ENCODE results near the gene MAP7. TPM values are rescaled to one million over a fixed set of nuclear protein-coding genes. Genes with fewer than 3 reads are reported as not detected.

The MAP7 gene
- total RNA-seq, 2 donors from 2014 or later = 5.1 to 6.9 TPM

DNA sequence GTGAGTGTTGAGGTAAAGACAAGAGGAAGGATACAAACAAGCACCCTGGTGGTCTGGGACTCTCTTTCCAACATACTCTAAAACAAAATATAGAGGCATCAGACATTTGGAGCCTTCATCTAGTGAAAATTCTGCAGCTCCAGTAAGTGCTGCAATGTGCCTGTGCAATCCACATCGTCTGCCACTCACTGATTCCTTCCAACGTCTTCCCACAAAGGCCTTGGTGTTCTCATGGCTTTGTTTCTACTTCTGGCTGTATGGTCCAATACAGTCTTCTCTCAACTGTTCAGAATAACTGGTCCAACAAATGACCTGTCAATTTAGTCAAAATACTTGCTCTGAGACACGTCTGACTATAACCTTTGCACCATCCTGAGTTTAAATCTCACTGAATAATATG is 125.8 kb downstream of the MAP7 start:
- ATAC-seq (ENCODE audit: insufficient number of reproducible peaks, low FRiP score, low read depth) (no peak), DNase-seq (ENCODE audit: low spot score) (no peak)
- H3K36me3 ChIP-seq = no peaks in the 10 kb centered on the region
- H3K4me1 ChIP-seq (ENCODE audit: control insufficient read depth in 1 of 2, low read depth in 2 of 2) = no peaks in the 10 kb centered on the region
- H3K27ac ChIP-seq = no peak overlapping the region
- TF ChIP-seq, protein P1, sequence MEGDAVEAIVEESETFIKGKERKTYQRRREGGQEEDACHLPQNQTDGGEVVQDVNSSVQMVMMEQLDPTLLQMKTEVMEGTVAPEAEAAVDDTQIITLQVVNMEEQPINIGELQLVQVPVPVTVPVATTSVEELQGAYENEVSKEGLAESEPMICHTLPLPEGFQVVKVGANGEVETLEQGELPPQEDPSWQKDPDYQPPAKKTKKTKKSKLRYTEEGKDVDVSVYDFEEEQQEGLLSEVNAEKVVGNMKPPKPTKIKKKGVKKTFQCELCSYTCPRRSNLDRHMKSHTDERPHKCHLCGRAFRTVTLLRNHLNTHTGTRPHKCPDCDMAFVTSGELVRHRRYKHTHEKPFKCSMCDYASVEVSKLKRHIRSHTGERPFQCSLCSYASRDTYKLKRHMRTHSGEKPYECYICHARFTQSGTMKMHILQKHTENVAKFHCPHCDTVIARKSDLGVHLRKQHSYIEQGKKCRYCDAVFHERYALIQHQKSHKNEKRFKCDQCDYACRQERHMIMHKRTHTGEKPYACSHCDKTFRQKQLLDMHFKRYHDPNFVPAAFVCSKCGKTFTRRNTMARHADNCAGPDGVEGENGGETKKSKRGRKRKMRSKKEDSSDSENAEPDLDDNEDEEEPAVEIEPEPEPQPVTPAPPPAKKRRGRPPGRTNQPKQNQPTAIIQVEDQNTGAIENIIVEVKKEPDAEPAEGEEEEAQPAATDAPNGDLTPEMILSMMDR (IDR thresholded peaks at IDR 0.05) = no peak
- no peaks in the 10 kb centered on the region for H3K9me3 ChIP-seq
- no peaks in the 10 kb centered on the region for H3K27me3 ChIP-seq (replicated peaks; ENCODE audit: insufficient read depth)
- no peak overlapping the region for H3K4me3 ChIP-seq

DNA sequence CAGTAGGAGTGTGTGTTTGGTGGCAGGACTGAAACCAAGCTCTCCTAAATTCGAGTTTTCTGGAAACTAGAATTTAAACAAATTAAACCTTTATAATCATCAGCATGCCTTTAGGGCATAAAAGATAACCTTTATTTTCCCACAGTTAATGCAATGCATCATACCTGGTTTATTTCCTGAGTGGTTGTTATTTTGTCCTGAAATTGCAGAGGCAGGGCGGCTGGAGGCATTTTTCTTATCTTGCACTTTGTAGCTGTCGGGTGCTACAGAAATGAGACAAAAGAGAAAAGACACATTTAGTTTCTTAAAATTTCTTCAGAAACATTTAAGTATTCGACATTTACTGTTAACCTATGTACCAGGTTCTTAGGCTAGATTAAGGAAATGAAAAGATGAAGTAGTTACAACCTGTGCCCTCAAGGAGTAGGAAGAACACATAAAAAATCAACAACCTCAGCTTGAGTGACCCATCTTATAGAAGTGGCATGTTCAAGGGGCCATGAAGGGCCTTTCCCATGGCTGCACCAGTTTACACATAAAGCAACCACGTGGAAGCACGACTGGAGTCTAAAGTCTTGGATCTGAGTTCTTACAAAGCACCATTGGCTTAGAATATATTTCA is 128.6 kb downstream of the MAP7 start:
- Histone ChIP-seq H3K4me1 (ENCODE audit: control insufficient read depth in 1 of 2, low read depth in 2 of 2) (no peaks in the 10 kb centered on the region), H3K27me3 (replicated peaks; ENCODE audit: insufficient read depth) (no peaks in the 10 kb centered on the region), H3K36me3 (no peaks in the 10 kb centered on the region), H3K4me3 (no peak overlapping the region), H3K27ac (no peak overlapping the region), H3K9me3 (no peaks in the 10 kb centered on the region)
- no peak for ATAC-seq (ENCODE audit: insufficient number of reproducible peaks, low FRiP score, low read depth)
- no peak for DNase-seq (ENCODE audit: low spot score)
- TF ChIP-seq, protein P1 (IDR thresholded peaks at IDR 0.05) = no peak

DNA sequence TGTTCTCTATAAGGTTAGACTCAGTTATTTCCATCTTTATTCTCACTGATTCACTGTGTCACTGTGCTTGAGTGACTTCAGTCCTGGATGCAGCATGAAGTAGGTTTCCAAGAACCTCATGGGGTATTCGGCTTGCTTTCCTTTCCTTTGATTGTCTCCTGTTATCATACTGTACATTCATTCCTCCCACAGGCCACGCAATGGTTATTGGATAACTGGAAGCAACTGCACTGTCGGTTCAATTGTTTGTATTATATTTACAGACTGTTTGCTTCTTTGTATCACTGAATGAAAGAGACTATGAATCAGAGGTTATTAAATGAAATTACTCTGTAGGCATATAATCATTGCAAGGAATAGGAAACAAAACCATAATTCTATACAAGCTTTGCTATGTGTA is 129.4 kb downstream of the MAP7 start:
- Histone ChIP-seq H3K4me3 (no peak overlapping the region), H3K4me1 (ENCODE audit: control insufficient read depth in 1 of 2, low read depth in 2 of 2) (no peaks in the 10 kb centered on the region), H3K9me3 (no peaks in the 10 kb centered on the region), H3K36me3 (no peaks in the 10 kb centered on the region), H3K27ac (no peak overlapping the region), H3K27me3 (replicated peaks; ENCODE audit: insufficient read depth) (no peaks in the 10 kb centered on the region)
- DNase-seq (ENCODE audit: low spot score) (no peak), ATAC-seq (ENCODE audit: insufficient number of reproducible peaks, low FRiP score, low read depth) (no peak)
- TF ChIP-seq, protein P1 (IDR thresholded peaks at IDR 0.05) = no peak

DNA sequence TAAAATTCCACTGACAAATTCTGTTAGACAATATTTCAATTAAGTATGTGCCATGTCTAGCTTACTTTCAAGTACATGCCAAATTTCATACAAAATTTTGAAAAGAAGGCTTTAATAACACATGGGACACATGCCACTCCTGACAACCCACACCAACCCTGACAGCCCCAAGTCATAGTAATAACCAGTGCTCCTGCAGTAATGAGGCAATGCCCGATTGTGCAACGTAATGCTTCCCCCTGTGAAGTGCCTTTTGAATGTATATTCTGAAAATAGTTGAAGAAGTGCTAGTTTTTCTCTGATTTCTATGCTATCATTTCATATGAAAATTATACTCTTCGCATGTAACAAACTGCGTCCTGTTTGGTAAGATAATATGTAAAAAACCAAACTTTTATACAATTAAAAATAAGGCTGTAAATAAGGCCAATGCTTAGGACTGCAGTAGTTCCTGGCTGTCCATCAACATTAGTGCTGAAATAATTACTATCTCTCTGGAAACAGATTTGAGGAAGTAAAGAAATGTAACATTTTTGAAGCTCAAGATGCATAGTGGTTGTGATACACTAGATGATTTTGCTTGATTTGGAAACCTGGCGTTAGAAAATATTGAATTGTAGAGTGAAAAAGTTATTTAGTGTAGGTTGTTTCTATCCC is 134.7 kb downstream of the MAP7 start:
- no peaks in the 10 kb centered on the region for H3K27me3 ChIP-seq (replicated peaks; ENCODE audit: insufficient read depth)
- H3K4me1 ChIP-seq (ENCODE audit: control insufficient read depth in 1 of 2, low read depth in 2 of 2) = peaks cover 0 to 2% of the 10 kb centered on the region in 2 donors
- no peak overlapping the region for H3K27ac ChIP-seq
- H3K4me3 ChIP-seq = no peak overlapping the region
- no peak for ATAC-seq (ENCODE audit: insufficient number of reproducible peaks, low FRiP score, low read depth)
- no peaks in the 10 kb centered on the region for H3K36me3 ChIP-seq
- TF ChIP-seq, protein P1 (IDR thresholded peaks at IDR 0.05) = no peak
- DNase-seq (ENCODE audit: low spot score) = no peak
- H3K9me3 ChIP-seq = no peaks in the 10 kb centered on the region

DNA sequence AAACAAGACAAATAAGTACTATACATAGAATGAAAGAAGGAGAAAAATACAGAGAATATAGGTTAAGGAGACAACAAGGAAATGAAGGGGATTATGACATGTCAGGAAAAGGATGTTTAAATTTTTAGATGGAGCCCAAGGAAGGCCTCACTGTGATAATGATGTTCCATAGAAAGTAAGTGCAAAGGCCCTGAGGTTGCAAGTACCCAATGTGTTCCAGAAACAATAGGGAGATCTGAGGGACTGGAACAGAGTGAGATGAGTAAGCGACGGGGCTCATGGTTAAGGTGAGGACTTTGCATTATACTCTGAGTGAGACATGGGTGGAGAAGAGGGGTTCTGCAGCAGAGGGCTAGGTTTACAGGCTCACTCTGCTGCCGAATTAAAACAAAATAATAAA is 137.8 kb downstream of the MAP7 start:
- DNase-seq (ENCODE audit: low spot score) (no peak), ATAC-seq (ENCODE audit: insufficient number of reproducible peaks, low FRiP score, low read depth) (no peak)
- Histone ChIP-seq H3K27me3 (replicated peaks; ENCODE audit: insufficient read depth) (no peaks in the 10 kb centered on the region), H3K9me3 (no peaks in the 10 kb centered on the region), H3K4me3 (no peak overlapping the region), H3K4me1 (ENCODE audit: control insufficient read depth in 1 of 2, low read depth in 2 of 2) (peaks cover 4 to 21% of the 10 kb centered on the region in 2 donors), H3K36me3 (no peaks in the 10 kb centered on the region), H3K27ac (no peak overlapping the region)
- TF ChIP-seq, protein P1 (IDR thresholded peaks at IDR 0.05) = no peak

All from thoracic aorta (tissue), 2 donors.